GM18508 (cell line): ENCODE data around the gene SPEM3.

Experiments used
- ATAC-seq: cut with Tn5 transposase; IDR thresholded peaks from one replicate; pipeline ENCODE4 v1.9.1; 2021; ENCODE audit warnings: moderate number of reproducible peaks; ENCODE audit not compliant: insufficient read depth, unreplicated experiment

Gene SPEM3

GRCh38 chr17:7440113-7440833 lies 11.6 kb downstream of the SPEM3 start:
- no peak for ATAC-seq

GRCh38 chr17:7440834-7441195 lies 12.2 kb downstream of the SPEM3 start:
- ATAC-seq, result no peak

- ATAC-seq, result no peak
Observed at GRCh38 chr17:7441266-7441665, 12.6 kb downstream of the SPEM3 start.

- ATAC-seq, result no peak
Observed at GRCh38 chr17:7442142-7442541, 13.5 kb downstream of the SPEM3 start.

- ATAC-seq, result no peak
Observed at GRCh38 chr17:7443499-7444485, 15.1 kb downstream of the SPEM3 start.

- ATAC-seq, result no peak
Observed at GRCh38 chr17:7444682-7445618, 16.3 kb downstream of the SPEM3 start, which contains the start of gene CHRNB1. TSS of gene CHRNB1 (plus strand) at chr17:7445061. CDS start at chr17:7445128, 67 bp downstream.

- ATAC-seq, result no peak
Observed at GRCh38 chr17:7445619-7445968, 16.9 kb downstream of the SPEM3 start.

- ATAC-seq, result no peak
Observed at GRCh38 chr17:7448461-7448860, 19.8 kb downstream of the SPEM3 start.

- ATAC-seq, result no peak
Observed at GRCh38 chr17:7459961-7460545, 31.4 kb downstream of the SPEM3 start.

- no peak for ATAC-seq
Observed at GRCh38 chr17:7460850-7461660, 32.4 kb downstream of the SPEM3 start.

GRCh38 chr17:7462474-7463371 lies 34.1 kb downstream of the SPEM3 start:
- no peak for ATAC-seq

- no peak for ATAC-seq
Observed at GRCh38 chr17:7463372-7463846, 34.8 kb downstream of the SPEM3 start.

- ATAC-seq, result no peak
Observed at GRCh38 chr17:7464081-7464480, 35.4 kb downstream of the SPEM3 start.

- no peak for ATAC-seq
Observed at GRCh38 chr17:7465597-7466275, 37.1 kb downstream of the SPEM3 start.

GRCh38 chr17:7466318-7466638 lies 37.6 kb downstream of the SPEM3 start:
- ATAC-seq, result no peak

GRCh38 chr17:7466639-7467341 lies 38.1 kb downstream of the SPEM3 start:
- ATAC-seq, result no peak

- ATAC-seq, result no peak
Observed at GRCh38 chr17:7467498-7467897, 38.8 kb downstream of the SPEM3 start.
